IPS-15b (cell line): ENCODE measurements around the gene RWDD3.

Experiments
- H3K27me3 ChIP-seq: one replicate; pipeline ENCODE4 v1.6.1; 2013; ENCODE audit warnings: low read length; ENCODE audit not compliant: control insufficient read depth, insufficient read depth
- H3K36me3 ChIP-seq: one replicate; pipeline ENCODE4 v1.6.1; 2013; ENCODE audit warnings: low read length; ENCODE audit not compliant: control insufficient read depth, insufficient read depth
- H3K4me1 ChIP-seq: one replicate; pipeline ENCODE4 v1.6.1; 2013; ENCODE audit warnings: mild to moderate bottlenecking, low read length; ENCODE audit not compliant: control insufficient read depth, insufficient read depth
- H3K4me3 ChIP-seq: one replicate; pipeline ENCODE4 v1.5.1; 2013; ENCODE audit warnings: low read depth, low read length
- H3K9ac ChIP-seq: one replicate; pipeline ENCODE4 v1.6.1; 2013; ENCODE audit warnings: low read depth, mild to moderate bottlenecking, low read length
- H3K9me3 ChIP-seq: one replicate; pipeline ENCODE4 v1.6.1; 2013; ENCODE audit warnings: mild to moderate bottlenecking, low read length; ENCODE audit not compliant: control insufficient read depth, insufficient read depth

The RWDD3 gene

DNA sequence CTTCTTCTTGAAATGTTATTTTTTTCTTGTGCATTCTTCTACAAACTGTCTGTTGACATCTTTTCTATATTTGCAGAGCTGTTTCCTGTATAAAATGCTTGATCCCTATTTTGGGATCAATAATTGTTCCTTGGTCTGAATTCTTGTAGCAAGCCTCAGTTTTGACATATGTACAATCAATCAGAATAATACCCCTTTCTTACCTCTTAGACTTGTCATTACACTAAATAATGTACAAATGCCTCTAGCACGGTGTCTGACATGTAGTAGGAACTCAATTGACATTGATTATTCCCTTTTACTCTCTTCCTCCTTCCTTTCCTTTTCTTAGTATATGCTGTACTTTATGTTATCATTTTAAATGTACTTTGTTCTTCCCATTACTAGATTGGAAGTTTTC, 25.2 kb downstream of the RWDD3 start:
- Histone ChIP-seq H3K9ac (no peak overlapping the region), H3K36me3 (no peaks in the 10 kb centered on the region), H3K9me3 (no peaks in the 10 kb centered on the region), H3K27me3 (no peaks in the 10 kb centered on the region), H3K4me3 (no peak overlapping the region), H3K4me1 (no peaks in the 10 kb centered on the region)

DNA sequence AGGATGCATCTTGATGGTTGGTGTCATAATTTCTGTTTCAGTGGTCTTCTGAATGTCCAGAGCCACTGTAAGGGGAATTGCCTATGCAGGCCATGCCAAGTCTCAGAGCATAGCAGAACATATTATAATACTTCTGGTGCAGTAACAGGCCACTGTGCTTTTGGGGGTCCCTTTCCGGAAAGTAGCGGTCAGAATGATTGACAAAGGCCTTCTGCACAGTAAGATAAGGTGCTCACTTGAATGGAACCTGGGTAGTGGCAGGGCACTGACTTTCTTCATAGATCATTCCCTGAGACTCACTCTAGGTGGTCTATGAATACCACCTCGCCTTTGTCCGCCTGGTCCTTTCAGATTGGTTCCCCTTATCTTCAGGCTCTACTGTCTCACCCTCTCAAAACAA, 28.9 kb downstream of the RWDD3 start:
- no peaks in the 10 kb centered on the region for H3K27me3 ChIP-seq
- H3K36me3 ChIP-seq: no peaks in the 10 kb centered on the region
- H3K9me3 ChIP-seq: no peaks in the 10 kb centered on the region
- no peaks in the 10 kb centered on the region for H3K4me1 ChIP-seq
- no peak overlapping the region for H3K4me3 ChIP-seq
- H3K9ac ChIP-seq: no peak overlapping the region

DNA sequence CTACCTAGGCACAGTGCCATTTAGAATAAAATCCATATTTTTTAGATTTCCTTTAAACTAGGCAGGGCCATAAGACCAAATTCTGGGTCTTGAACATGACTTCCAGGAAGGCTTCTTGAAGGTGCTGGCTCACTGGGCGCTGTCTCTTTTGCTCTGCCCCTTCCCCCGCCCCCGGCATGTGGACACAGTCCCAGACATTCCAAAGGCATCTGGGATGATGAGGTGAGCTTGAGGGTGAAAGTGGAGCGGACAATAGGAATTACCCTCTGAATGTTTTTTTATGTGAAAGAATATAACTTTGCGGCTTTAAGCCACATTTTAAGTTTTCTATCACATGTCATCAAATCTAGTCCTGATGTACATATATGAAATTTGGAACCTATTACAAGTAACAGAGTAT, 29.4 kb downstream of the RWDD3 start:
- H3K4me3 ChIP-seq: no peak overlapping the region
- H3K36me3 ChIP-seq: no peaks in the 10 kb centered on the region
- no peaks in the 10 kb centered on the region for H3K9me3 ChIP-seq
- H3K9ac ChIP-seq: no peak overlapping the region
- H3K4me1 ChIP-seq: no peaks in the 10 kb centered on the region
- H3K27me3 ChIP-seq: no peaks in the 10 kb centered on the region

DNA sequence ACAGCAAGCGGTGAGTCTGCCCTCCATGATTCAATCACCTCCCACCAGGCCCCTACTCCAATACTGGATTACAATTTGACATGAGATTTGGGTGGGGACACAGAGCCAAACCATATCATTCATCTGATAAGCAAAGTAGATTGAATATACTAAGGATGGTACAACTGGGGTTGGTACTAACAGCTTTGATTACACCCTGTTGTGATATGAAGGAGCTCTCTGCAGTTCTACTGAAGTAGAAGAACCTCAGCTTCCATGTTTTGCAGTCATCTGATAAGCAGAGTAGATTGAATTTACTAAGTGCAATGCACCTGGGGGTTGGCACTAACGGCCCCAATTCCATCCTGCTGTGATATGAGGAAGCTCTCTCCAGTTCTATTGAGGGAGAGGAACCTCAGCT, 31.1 kb downstream of the RWDD3 start:
- H3K27me3 ChIP-seq: no peaks in the 10 kb centered on the region
- H3K4me1 ChIP-seq: no peaks in the 10 kb centered on the region
- no peak overlapping the region for H3K4me3 ChIP-seq
- no peaks in the 10 kb centered on the region for H3K9me3 ChIP-seq
- no peak overlapping the region for H3K9ac ChIP-seq
- H3K36me3 ChIP-seq: no peaks in the 10 kb centered on the region

DNA sequence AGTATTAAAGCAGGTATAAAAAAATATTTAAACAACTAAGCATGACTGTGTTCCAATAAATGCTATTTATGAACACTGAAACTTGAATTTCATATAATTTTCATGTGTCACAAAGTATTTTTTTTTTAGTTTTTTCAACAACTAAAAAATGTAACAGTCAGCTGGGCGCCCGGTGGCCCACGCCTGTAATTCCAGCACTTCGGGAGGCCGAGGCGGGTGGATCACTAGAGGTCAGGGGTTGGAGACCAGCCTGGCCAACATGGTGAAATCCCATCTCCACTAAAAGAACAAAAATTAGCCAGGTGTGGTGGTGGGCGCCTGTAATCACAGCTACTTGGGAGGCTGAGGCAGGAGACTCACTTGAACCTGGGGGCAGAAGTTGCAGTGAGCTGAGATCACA, 42.4 kb downstream of the RWDD3 start:
- Histone ChIP-seq H3K36me3 (no peaks in the 10 kb centered on the region), H3K27me3 (no peaks in the 10 kb centered on the region), H3K9ac (no peak overlapping the region), H3K4me3 (no peak overlapping the region), H3K4me1 (no peaks in the 10 kb centered on the region), H3K9me3 (no peaks in the 10 kb centered on the region)

DNA sequence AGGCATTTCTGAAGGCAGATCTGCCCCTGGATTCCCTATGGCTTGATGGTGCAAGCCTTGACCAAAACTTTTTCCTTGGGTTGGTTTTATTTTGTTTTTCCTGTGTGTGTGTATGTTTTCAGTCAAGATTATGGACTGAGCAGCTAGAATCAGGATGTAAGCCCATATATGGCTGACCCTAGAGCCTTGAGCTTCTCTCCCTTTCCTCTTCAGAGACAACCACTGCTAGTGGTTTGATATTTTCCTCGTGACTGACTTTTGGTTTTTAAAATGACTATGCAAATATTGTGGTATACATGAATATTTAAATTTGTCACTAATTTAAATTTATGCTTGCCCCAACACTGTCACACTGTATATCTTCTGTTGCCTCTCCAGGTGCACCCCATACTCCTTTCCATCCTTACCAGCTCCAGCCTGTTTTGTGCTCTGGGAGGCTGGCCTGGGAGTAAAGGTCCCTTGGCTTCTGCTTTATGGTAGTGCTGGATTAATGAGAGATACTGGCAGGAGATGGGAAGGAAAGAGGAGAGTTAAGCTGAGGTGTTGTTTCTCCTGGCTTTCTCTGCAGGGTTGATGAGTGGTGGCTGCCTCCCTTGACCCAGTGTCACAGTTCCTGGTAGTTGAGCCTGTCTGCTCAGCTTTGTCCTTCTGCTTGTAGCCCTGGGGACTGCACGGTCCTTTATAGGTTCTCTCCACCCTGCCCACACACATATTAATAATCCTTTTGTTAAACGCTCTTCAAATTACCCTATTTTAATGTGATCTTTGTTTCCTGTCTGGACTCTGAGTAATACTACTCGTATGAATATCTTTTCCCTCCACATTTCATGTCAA, 44.4 kb downstream of the RWDD3 start:
- Histone ChIP-seq H3K4me3 (no peak overlapping the region), H3K9ac (no peak overlapping the region), H3K36me3 (no peaks in the 10 kb centered on the region), H3K4me1 (peaks cover 12% of the 10 kb centered on the region), H3K9me3 (no peaks in the 10 kb centered on the region), H3K27me3 (no peaks in the 10 kb centered on the region)

DNA sequence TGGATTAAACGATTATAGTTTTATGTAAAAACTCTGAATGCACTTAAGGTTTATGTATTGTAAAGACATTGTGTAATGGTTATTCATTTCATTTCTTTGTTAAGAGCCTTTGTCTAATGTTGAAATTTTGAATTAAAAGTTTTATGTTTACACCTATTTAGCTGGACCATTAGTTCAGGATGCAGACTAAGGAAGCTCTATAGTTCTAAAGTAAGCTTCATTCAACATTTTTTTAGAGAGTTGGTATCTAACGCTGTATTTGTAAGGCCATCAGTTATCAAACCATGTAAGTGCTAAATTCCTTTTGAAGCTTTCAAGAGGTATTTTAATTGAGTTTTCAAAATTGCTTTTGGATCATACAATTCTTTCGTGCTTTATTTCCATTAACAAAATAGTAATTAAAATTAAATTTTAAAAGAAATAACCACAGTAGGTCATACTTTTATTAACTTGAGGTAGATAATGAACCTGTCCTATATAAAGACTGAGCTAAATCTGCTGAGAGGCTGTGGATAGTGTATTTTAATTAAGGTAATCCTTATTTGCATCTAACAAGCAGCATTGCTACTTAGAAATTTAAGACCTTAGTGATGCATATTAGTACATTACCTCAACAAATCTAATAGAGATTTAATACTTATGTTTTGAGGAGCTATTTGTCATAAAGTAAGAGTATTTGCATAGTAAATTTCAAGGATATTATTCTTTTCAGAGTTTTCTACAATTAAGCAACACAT, 47.9 kb downstream of the RWDD3 start:
- peaks cover 12% of the 10 kb centered on the region for H3K4me1 ChIP-seq
- H3K9ac ChIP-seq: no peak overlapping the region
- H3K4me3 ChIP-seq: no peak overlapping the region
- H3K36me3 ChIP-seq: no peaks in the 10 kb centered on the region
- no peaks in the 10 kb centered on the region for H3K9me3 ChIP-seq
- H3K27me3 ChIP-seq: no peaks in the 10 kb centered on the region

DNA sequence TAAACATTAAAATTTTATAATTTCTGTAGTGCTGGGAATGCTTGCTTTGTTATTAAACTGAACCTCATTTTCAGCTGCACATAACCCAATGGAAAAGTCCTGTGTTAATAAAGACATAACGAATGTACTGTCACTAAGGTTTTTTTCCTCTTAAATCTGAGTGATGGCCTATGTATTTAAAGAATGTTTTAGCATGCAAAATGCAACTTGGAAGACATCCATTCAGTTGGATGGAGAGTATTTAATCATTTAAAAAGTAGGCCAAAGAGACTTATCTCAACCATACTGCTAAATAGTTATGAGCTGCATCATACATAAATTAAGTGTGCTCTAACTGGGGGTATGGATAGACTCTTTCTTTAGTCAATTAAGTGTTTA, 48.5 kb downstream of the RWDD3 start:
- peaks cover 12% of the 10 kb centered on the region for H3K4me1 ChIP-seq
- H3K9me3 ChIP-seq: no peaks in the 10 kb centered on the region
- H3K4me3 ChIP-seq: no peak overlapping the region
- no peak overlapping the region for H3K9ac ChIP-seq
- H3K36me3 ChIP-seq: no peaks in the 10 kb centered on the region
- H3K27me3 ChIP-seq: no peaks in the 10 kb centered on the region

DNA sequence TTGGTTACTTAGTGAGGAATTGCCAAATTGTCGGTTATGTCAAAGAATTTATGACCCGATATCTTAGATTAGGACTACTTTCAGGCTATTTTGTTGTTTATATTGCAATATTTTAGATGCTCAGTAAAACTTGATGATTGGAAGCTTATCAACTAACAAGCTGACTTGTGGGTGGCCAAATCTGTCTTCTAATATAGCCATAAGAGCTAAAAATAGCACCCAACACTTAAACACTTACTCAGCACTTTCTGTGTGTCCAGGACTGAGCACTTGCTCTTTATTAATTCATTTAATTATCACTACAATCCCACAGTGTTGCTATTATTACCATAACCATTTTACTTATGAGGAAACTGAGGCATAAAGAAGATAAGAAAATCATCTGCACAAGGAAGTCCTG, 50.4 kb downstream of the RWDD3 start:
- Histone ChIP-seq H3K4me1 (peaks cover 12% of the 10 kb centered on the region), H3K4me3 (no peak overlapping the region), H3K27me3 (no peaks in the 10 kb centered on the region), H3K9me3 (no peaks in the 10 kb centered on the region), H3K9ac (no peak overlapping the region), H3K36me3 (no peaks in the 10 kb centered on the region)

DNA sequence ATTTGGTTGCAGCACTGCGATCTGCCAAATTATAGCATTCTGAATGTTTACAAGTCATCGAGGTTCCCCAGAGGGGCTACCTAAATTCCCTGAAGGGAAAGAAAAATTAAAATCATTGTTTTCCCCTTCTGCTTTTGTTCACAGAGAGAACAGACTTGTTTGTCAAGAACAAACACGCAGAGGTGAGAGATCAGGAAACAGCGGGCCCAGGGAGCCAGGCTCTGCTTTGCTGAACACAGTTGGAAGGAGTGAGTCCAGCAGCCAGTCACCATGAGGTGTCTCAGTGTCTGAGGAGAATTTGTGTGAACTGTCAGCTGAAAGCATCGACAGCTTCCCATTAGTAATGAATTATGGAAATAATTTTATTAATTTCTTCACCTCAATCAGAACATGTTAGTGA, 52.5 kb downstream of the RWDD3 start:
- H3K9me3 ChIP-seq: no peaks in the 10 kb centered on the region
- H3K27me3 ChIP-seq: no peaks in the 10 kb centered on the region
- peaks cover 12% of the 10 kb centered on the region for H3K4me1 ChIP-seq
- H3K36me3 ChIP-seq: no peaks in the 10 kb centered on the region
- H3K4me3 ChIP-seq: no peak overlapping the region
- no peak overlapping the region for H3K9ac ChIP-seq

DNA sequence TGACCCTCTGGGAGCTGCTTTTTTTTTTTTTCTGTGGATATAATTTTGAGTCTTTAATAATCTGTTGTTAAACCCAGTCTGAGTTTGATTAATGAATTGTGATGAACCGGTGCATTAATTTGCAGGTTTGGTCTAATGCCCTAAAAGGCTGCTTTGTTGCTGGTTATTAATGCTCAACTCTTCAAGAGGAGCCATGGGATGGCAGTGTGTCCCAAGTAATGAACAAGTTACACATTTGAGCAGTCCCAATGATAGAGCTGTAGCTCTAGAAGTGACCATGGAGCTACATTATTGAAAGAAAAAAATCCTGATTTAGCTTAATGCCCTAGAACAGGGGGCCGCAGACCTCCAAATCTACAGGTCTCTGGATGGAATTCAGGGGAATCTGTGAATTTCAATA, 53.1 kb downstream of the RWDD3 start:
- Histone ChIP-seq H3K27me3 (no peaks in the 10 kb centered on the region), H3K4me1 (peaks cover 8% of the 10 kb centered on the region)

DNA sequence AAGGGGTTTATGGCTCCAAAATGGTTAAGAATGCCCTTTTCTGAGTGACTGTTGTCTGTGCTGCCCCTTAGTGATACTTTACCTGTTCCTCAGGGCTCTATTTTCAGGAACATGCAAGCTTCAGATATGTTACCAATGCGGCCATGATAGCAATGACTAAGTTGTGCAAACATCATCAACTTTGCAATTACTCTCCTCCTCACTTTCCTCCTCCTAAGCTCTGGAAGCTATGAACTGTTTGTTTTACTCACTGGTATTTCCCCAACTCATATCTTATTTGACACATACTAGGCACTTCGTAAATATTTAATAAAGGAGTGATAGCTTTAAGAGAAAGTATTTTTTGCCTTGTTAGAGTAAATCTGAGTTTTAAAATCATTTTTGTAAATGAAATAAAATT, 53.8 kb downstream of the RWDD3 start:
- peaks cover 3% of the 10 kb centered on the region for H3K4me1 ChIP-seq
- H3K27me3 ChIP-seq: no peaks in the 10 kb centered on the region
- H3K36me3 ChIP-seq: no peaks in the 10 kb centered on the region
- H3K4me3 ChIP-seq: no peak overlapping the region
- H3K9me3 ChIP-seq: no peaks in the 10 kb centered on the region
- no peak overlapping the region for H3K9ac ChIP-seq

More for the DNA sequence above, 53.1 kb downstream of the RWDD3 start:
- Histone ChIP-seq H3K4me3 (no peak overlapping the region), H3K36me3 (no peaks in the 10 kb centered on the region), H3K9me3 (no peaks in the 10 kb centered on the region), H3K9ac (no peak overlapping the region)
